A673 (cell line): ENCODE results near the gene WNK2.

Source experiments
- EZH2 ChIP-seq: fragments of 200-600 bp; sonication (generic); IDR thresholded peaks from 2 replicates; pipeline ENCODE4 v1.6.1; 2017; ENCODE audit warnings: borderline replicate concordance, low read depth, mild to moderate bottlenecking, mixed read lengths, antibody characterized with exemption, low read length; ENCODE audit not compliant: poor library complexity, severe bottlenecking
- TF ChIP-seq, protein P1 (sequence below): fragments of 300-800, 200-600 bp; sonication (generic); conservative IDR thresholded peaks from 2 replicates; pipeline ENCODE4 v1.5.1; 2017; ENCODE audit warnings: low read depth, mild to moderate bottlenecking, antibody characterized with exemption, low read length, moderate library complexity, mixed read lengths

DNA sequence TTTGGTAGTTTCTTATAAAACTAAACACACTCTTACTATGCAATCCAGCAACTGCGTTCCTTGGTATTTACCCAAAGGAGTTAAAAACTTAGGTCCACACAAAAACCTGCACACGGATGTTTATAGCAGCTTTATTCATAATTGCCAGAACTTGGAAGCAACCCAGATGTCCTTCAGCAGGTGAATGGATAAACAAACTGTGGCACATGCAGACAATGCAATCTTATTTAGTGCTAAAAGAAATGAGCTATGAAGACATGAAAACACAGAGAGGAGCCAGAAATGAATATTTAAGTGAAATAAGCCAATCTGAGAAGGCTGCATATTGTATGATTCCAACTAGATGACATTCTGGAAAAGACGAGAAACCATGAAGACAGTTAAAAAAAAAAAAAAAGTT, 10.7 kb downstream of the WNK2 start:
- TF ChIP-seq, protein P1, sequence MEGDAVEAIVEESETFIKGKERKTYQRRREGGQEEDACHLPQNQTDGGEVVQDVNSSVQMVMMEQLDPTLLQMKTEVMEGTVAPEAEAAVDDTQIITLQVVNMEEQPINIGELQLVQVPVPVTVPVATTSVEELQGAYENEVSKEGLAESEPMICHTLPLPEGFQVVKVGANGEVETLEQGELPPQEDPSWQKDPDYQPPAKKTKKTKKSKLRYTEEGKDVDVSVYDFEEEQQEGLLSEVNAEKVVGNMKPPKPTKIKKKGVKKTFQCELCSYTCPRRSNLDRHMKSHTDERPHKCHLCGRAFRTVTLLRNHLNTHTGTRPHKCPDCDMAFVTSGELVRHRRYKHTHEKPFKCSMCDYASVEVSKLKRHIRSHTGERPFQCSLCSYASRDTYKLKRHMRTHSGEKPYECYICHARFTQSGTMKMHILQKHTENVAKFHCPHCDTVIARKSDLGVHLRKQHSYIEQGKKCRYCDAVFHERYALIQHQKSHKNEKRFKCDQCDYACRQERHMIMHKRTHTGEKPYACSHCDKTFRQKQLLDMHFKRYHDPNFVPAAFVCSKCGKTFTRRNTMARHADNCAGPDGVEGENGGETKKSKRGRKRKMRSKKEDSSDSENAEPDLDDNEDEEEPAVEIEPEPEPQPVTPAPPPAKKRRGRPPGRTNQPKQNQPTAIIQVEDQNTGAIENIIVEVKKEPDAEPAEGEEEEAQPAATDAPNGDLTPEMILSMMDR, result no peak
- no peak for TF ChIP-seq EZH2
